ENCODE data around the gene FLOT2.
"Not testable (repeated sequence)": the region's sequence is repeated elsewhere in the genome, so short reads cannot be mapped to it uniquely, and the experiment has no call there.

The FLOT2 gene

DNA sequence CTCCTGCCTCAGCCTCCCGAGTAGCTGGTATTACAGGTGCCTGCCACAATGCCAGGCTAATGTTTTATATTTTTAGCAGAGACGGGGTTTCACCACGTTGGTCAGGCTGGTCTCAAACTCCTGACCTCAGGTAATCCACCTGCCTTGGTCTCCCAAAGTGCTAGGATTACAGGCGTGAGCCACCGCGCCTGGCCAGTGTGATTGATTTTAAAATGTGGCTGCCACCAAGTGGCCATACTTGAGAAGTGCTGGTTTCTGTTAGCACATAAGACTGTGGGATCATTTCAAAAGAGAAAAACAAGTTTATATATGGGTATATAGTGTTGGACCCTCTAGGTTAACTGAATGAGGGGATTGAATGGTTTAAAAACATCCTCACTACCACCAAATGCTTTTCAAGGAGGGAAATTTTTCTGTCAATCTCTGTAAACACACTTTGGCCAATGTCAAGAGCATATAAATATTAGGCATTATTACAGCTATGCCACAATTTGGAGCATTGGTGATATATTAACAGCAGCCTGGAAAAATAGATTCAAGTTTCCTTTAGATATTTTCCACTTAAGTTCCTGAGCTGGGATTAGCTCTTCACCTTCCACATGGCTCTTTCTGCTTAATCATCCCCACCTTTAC lies 18.9 kb upstream of the FLOT2 start:
- DNase-seq, result peak; percentile 47

DNA sequence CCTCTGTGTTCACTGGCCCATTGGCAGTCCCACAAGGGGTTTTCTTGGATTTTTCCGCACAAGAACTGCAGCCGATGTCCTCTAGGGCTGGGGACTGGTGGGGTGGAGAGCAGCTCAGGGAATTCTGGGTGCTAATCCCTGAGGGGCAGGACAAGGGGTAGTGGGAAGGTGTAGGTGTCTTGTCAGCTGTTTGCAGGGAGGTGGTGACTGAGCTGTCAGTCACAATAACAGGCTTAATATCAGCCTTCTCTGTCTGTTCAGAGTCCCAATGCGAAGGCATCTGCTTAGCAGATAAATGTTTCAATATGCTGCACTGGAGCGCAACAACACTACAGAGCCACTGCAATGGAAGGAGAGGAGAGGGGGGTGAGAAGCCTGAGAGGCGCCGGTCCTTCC lies 15.4 kb upstream of the FLOT2 start:
- no peak for DNase-seq

DNA sequence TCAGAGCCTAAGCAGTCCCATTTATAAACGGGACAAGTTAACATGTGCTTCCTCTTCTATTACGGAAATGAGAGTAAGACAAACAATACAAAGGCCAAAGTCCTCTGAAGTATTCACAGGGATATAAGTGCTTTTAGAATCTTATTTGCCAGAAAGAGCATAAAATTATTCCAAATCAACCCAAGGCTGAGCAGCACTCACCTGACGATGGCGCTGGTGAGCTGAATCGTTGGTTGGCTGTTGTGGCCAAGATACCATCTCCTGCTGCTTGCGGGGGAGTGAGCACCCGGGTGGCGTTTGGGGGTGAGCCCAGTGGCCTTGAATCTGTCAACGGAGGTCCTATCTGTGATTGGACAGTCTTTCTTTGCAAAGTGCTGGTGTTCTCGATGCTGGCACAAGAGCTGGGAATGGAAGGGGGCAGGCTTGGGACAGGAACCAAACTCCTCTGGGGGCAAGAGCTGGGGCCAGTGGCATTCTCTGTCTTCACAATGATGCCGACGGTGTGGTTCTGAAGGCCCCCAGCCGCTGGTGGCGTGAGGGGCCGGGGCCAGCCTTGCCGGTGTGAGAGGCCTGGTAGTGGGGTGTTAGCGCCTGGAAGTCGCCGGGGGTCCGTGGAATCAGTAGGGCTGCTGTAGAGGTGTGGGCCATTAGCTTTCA lies 14.9 kb upstream of the FLOT2 start:
- DNase-seq, result no peak

DNA sequence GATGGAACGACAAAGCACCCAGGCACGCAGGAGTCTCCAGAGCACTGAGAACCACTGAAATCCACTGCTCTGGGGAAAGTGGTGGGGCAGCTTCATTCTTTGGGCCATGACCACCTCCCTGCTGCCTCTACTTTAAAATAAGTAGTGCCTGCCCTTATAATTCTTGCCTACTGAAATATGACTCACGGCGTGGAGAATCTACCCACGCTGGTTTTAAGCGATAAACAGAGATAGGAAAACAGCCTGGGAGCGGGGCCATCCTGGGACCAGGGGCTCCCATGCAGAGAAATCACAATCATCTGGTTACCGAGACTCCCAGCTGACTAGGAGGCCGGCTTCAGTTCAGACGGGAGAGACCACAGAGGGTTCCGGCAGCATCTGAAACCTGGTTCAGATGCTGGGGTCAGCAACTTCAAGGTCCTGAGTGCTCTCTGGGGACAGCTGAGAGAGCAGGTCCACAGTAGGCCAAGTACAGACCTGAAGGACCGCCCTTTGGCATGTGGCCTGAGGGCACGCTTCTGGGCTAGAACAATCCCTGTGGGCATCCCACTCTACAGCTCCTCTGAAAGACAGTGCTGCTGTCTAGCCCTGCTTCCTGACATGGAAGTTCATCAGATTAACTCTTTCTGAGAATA lies 14.0 kb upstream of the FLOT2 start:
- no peak for DNase-seq

DNA sequence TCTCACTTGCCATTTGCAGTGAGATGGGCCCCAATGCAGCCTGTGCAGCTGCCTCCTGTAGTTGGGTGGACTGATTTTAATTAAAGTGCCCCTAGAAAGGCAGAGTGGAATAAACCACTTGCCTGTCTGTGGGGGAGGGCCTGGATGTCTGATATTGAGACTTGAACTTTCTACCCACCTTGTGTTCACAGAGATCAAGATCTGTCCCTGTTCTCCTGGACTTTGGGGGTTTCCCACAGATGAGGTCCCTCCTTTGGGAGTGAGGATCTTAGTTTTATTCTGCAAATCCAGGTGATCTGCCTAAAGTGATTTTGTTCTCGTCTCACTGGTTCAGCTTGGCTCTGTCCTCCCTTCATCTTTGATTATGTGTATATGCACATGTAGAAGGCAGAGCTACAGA lies 13.0 kb upstream of the FLOT2 start:
- DNase-seq, result no peak

DNA sequence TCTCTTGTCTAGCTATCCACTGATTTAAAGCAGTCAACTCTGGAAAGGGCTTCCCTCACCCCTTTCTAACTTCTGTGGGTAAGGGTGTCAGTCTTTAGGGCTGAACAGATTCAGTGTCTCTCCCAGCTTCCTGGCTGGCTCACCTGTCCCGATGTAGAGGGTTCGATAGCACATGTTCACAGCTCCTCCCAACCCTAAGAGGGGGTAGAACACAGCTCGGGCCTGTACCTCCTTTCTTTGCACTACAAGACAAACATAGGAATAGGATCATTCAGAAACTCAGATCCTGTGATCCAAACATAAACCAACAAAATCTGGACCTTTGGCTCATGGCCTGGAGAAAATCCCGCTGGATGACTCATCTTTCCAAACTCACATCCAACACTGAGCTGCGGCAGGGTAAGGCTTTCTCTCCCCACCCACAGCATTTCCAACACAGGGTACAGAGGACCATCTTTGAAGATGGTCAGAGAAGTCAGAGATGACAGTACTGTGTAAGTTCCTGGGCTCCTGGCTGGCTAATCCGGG lies 11.2 kb upstream of the FLOT2 start:
- no peak for DNase-seq

DNA sequence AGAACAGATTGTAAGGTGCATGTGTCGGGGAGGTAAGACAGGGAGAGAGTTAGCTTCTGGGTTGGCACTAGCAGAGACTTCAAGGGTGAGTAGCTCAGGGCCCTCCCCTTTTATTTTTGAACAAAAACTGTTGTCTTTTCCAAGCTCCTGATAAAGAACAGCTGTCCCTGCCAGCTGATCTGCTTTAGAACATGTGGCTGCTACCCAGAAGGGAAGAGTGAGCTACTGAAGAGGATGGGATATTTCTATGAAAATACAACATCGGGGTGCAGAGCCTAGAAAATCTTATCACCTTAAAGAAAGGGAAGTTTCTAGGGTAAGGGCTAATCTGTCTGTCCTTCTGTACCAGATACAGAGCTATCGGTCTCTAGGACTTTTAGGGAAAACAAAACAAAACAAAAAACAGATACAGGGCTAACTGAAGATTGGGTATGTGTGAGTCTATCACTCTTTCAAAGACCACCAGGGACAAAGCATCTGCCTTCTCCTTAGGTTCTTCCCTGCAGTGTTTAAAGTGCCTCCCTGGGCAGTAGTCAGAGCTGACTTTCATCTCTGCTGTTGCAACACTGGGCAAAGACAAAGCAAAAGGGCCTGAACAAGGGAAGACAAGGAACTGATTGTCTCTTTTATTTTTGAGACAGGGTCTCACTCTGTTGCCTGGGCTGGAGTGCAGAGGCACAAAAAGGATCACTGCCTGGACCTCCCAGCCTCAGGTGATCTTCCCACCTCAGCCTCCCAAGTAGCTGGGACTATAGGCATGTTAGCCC lies 10.4 kb upstream of the FLOT2 start:
- no peak for DNase-seq

DNA sequence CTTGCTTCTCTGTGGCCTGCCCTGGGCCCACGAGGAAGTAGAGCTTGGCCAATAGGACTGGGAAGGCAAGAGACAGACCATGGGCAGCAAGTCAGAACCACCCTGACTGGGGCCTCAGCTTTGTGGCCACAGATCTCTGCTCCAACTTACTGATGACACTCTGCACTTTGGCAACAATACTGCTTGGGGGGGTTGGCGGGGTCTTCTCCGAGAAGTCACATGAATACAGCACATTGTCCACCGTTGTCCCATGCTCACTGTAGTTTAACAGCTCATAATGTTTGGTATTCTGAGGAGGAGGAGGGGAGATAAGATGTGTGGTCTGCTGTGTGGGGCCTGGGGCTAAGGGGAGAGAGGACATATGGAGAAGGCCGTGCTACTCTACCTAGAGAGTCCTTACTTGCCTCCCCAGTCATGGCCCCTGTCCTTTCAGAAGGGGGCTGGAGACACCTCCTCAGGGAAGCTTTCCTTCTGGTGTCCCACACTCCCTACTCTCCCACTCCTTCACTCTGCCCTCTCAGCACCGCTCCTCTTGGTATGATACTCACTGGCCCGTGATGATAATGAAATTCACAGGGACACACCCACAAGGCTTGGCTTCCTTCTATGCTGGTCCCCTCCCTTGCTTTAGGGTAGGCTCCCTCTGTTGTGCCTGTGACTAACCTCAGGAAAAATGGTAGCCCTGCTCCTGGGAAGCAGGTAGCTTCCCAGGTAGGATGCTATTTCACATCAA lies 9.3 kb upstream of the FLOT2 start:
- no peak for DNase-seq

DNA sequence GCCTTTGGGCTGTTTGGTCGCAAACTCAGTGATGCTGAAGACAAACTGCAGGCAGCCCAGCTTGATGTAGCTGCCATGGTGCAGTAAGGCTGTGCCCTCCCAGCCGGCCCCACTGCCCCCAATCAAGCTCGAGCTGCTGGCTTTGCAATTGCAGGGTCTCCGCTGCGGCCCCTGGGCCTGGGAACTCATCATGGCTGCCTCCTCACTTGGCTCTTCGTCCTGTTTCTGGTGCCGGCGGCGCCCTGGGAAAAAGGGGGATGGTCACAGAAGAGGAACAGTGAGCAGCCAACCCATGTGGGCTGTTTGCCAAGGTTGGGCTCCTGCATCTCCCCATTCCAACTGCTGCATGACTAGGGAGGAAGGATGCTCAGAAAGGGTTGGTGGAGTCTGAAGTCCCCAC lies 8.7 kb upstream of the FLOT2 start:
- no peak for DNase-seq

DNA sequence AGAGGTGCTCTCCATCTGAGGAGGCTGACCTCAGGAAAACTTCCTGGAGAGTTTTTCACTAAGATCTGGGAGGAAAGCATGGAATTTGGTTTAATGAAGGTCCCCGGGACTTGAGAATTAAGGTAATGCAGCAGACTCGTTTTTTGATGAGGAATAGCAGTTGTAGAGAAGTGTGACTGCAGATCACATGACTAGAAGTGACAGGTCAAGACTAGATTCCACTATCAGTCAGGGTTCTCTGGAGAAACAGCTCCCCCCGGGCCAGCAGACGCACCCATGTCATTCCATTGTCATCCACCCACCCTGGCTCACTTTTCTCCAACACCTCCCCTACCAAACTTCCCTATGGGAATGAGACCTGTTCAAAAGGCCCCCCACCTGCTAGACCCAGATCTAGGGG lies 7.3 kb upstream of the FLOT2 start:
- no peak for DNase-seq

DNA sequence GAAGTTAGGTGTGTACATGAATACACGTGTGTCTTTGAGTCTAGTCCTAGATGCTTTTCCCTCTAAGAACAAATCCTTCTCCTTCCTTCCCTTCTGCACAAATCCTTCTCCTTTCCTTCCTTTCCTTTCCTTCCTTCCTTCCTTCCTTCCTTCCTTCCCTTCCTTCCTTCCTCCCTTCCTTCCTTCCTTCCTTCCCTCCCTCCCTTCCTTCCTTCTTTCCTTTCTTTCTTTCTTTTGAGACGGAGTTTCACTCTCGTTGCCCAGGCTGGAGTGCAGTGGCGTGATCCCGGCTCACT lies 6.0 kb upstream of the FLOT2 start:
- not testable (repeated sequence) for DNase-seq

DNA sequence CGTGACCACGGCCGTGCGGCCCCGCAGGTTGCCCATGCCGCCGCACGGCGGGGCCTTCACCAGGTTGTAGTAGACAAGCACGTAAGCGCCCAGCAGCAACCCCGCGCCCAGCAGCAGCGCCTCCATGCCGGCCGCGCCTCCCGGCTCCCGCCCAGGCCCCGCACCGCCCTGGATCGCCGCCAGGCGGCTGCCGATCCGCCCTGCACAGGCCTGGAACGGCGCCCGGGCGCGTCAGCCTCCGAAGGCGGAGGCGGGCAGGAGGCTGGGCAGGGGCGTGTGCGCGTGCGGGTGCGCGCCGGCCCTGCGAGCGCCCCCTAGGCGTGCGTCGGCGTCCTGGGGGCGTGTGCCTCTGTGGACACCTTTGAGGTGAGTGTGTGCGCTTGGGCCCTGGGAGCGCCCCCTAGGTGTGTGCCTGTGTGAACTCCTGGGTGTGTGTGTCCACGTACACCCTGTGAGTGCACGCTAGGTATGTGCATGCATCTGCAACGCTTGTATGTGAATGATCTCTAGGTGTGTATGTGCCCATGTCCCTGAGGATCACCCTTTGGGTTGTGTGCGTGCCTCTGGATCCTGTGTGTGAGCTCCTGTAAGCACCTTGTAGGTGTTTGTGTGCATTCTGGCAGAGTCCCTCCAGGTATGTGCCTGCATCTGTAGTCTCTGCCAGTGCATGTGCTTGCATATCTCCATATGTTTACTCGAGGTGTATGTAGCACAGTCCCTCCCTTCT lies 5.4 kb upstream of the FLOT2 start, which contains the start of gene DHRS13:
TSS of gene DHRS13 (minus strand) at position 261 of the 727 bp plus-strand sequence. CDS start at position 126, 135 bp downstream.
- peak; percentile 97 for DNase-seq

DNA sequence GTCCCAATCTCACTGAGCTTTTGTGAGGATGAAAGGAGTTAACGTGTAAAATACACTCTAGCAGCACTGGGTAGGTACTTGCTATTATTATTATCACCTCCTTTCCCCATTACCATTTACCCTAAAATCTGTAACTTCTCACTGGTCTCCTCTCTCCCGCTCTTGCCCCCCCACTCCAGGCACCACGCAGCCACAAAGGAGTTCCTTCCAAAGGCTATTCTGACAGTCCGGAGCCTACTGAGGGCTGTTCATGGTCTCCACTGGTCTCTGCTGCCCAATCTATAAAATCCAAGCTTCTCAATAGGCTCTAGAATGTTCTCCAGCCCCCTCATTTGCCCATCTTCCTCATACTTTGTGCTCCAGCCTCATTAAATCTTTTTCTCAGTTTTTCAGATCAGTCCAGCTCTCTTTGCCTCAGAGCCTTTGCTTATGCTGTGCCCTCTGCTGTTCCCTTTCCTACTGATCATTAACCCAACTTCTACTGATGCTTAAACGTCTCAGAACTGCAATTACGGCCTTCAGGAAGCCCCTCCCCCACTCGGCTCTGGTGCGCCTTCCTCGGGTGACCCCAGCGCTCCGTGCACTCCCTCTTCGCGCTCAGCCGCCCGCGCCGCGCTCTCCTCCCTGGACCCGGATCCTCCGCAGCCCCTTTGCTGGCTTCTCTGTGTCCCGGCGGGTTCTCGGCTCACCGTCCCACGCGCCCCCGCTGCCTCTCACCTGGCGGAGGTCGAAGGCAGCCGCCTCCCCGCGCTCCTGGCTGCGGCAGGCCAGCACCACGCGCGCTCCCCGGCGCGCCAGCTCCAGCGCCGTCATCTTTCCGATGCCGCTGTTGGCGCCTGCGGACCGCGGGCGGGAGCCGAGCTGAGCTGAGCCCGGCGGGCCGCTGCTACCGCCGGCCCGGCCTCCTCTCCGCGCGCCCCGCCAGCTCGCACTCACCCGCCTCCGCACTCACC lies 4.6 kb upstream of the FLOT2 start:
- peak; percentile 71 for DNase-seq

DNA sequence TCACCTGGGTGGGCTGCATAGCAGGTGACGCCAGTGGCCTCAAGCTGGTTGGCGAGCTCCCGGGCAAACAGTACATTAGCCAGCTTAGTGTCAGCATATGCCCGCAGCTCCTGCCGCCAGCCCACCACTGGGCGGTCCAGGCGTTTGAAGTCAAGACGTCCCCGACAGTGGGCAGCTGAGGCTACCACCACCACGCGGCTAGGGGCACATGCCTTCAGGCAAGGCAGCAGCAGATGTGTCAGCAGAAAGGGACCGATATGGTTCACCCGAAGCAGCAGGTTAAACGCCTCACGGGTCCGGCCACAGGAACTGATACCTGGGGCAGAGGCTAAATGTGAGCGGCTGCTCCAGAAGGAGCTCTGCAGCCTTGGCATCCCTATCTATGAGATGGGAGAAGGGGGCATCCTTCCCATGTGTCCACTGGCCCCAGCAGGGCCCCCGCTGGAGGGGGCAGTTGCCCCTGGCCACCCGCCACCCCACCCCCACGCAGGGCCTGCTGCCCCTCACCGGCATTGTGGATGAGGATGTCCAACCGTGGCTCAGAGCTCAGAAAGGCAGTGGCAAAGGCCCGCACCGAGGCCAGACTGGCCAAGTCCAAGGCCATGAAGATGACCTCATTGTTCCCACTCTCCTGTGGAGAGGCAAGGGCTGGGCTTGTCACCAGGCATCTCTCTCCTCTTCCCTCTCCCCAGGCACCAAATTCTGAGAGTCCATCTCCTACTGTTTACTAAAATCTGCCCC lies 3.6 kb upstream of the FLOT2 start:
- no peak for DNase-seq

DNA sequence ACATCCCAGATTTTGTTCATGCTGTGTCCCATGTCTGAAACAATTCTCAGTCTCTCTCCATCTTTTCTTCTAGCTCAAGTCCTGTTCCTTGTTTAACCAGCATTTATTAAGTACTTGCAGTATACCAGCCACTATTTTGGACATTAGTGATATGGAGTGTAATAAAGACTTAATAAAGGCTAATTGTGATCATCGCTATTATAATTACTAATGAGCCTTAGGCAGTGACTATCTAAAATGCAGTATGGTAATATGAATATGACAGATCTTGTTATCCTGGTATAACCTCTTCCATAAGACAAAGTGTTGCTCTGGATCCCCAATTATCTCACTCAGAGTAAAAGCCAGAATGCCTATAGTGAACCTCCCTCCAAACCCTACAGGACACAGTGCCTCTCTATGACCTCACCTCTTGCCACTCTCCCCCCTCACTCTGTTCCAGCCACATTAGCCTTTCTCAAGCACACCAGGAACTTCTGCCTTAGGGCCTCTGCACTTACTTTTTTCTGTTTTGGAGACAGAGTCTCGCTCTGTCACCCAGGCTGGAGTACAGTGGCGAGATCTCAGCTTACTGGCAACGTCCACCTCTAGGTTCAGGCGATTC lies 1.8 kb upstream of the FLOT2 start:
- DNase-seq, result no peak

DNA sequence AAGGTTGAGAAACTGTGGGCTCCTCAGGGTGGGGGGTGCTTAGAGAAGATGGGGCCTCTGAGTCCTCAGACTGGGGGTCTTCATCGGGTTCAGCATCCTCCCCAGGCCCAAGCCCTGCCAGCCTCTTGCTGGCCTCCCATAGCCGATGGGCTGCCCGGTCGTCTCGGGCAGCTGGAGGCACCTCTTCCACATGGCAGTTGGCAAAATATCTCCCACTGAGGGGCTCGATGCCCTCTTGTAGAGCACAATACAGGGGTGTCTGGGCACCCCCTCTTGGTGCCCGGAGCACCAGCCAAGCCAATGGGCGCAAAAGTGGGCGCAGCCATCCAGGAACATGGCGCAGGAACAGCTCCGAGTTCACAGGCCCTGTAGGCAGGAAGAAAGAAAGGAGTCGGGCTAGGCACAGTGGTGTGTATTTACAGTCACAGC lies 1.0 kb upstream of the FLOT2 start:
- no peak for DNase-seq

DNA sequence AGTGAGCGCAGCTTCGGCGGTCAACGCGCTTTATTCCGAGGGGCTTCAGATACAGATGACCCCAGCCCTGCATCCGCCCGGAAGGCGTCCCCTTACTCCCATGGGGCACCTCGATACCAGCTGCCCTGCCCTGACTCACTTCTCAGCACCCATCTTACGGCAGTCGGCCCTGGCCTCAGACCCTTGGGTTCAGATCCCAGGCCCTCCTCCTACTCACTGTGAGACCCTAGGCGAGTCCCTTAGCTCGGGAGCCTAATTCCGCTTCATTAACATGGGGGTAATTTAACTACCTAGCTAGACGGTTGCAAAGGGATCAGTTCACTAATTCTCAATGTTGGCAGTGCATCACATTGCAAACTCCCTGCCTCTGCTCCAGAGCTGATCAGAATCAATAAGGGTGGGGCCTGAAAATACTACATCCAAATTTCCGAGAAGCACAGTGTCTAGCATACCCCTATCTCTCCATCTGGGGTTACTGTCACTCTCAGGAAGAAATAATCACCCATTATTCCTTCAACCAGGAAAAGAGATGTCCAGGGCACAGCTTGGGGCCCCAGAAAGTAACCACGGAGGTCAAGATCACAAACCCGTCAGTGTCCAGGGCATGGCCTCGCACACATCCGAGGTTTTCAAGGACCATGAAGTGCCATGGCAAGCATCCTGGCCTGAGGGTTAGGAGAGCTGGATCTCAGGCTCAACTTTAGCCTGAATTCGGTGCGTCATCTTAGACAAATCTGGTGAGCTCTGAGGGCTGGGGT lies 415 bp upstream of the FLOT2 start:
- DNase-seq, result peak; percentile 64

DNA sequence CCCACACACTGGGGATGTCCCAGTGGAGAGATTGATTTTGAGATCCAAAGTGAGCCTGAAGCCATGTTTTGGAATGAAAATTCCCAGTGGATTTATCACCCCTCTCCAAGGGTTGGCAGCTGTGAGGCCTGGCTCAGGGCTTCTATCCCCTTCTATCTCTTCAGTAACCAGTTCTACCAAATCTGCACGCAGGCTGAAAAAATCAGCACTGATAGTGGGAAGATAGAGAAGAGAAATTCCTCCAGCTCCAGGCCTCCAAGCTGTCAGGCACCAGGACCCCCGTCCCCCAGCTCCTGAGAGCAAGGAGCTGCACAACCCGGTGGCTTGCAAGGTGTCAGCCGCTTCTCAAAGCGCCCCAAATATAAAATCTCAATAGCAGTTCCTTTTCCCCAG lies 1.0 kb downstream of the FLOT2 start:
- DNase-seq, result peak; percentile 51

Measured in NCI-H510A treated with DMSO at 0.1 percent for 48 hours (cell line).